Uterus (tissue), 4 donors: Measurements from ENCODE around the gene DHDH. TPM values are rescaled to one million over a fixed set of nuclear protein-coding genes. Genes with fewer than 3 reads are reported as not detected.

ENCODE experiments used
- DNase-seq, 2 donors: peaks; one replicate each; pipeline ENCODE4 v3.0.0-alpha.2; 2019 to 2020
- H3K27ac ChIP-seq, 2 donors: fragments of 200-600 bp; sonication (generic); 1 replicate in 1 of 2; 2 replicates in 1 of 2; pipeline ENCODE4 v1.5.1; 2016 to 2018
- H3K27me3 ChIP-seq, 2 donors: fragments of 200-600 bp; sonication (generic); one replicate each; pipeline ENCODE4 v1.5.1; 2018 to 2019; ENCODE audit warnings: control low read depth in 1 of 2
- H3K36me3 ChIP-seq, 2 donors: fragments of 200-600 bp; sonication (generic); one replicate each; pipeline ENCODE4 v1.5.1; 2019; ENCODE audit warnings: control low read depth in 1 of 2
- H3K4me1 ChIP-seq, 2 donors: fragments of 200-600 bp; sonication (generic); one replicate each; pipeline ENCODE4 v1.5.1; 2018 to 2019; ENCODE audit warnings: control low read depth in 1 of 2
- H3K4me3 ChIP-seq, 2 donors: fragments of 200-600 bp; sonication (generic); 1 replicate in 1 of 2; 2 replicates in 1 of 2; pipeline ENCODE4 v1.5.1; 2018 to 2019; ENCODE audit warnings: mild to moderate bottlenecking in 1 of 2
- H3K9me3 ChIP-seq, 2 donors: fragments of 200-600 bp; sonication (generic); one replicate each; pipeline ENCODE4 v1.5.1; 2019; ENCODE audit warnings: control low read depth in 1 of 2
- POLR2A ChIP-seq, 2 donors: fragments of 450-650 bp; IDR thresholded peaks; one replicate each; pipeline ENCODE4 v1.6.1; 2016; ENCODE audit warnings: antibody characterized with exemption in 2 of 2, mild to moderate bottlenecking in 1 of 2, moderate library complexity in 1 of 2
- intact Hi-C: fragments of 100-400 bp; cut with DNase I; formaldehyde crosslinking; loops from one replicate; pipeline ENCODE4 v1.15.1; 2023; ENCODE audit warnings: low total_unique reads
- total RNA-seq, 4 donors: library from RNA; depleted of rRNA in 3 of 4; stranded (reverse); fragments of >200 nt in 3 of 4; gene quantifications; one replicate each; pipeline versions ENCODE4 v1.1.0 to v1.2.4, GENCODE V29; 2014 to 2023
- TF ChIP-seq, protein P1 (sequence below), 4 experiments: fragments of 200-600 bp in 2 of 4; fragments of 450-650 bp in 2 of 4; sonication (generic) in 2 of 4; IDR thresholded peaks; one replicate each; pipeline ENCODE4 v1.5.1; 2016 to 2019; ENCODE audit warnings: antibody characterized with exemption in 4 of 4, mild to moderate bottlenecking in 2 of 4, moderate library complexity in 1 of 4
- donor health status: DM: yes; HTN: yes; CAD: no.

The DHDH gene
- total RNA-seq, 4 donors from 2014 or later = 0.41 to 0.95 TPM; not detected in 2

DNA sequence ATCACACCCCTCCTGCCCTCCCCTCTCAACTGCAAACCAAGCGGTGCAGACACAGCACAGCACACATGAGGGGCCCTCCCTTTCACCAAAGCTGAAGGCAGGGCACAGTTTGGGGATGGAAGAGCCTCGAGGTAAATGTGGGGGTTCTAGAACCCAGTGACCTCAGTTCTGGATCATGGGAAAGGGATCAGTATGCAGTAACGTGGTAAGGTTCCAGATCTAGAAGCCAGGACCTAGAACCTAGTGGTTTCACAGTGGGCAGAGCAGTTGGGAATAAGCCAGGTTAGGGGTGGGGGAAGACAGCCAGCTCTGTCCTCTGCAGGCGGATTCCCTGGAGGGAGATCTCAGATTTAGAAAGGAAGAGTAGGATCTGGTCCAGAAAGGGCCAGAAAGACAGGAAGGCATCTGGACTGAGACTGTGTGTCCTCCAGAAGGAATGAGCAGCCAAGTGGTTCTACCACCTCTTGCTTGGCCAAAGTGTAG is 34.7 kb downstream of the DHDH start:
- H3K4me3 ChIP-seq = no peak overlapping the region
- H3K9me3 ChIP-seq = no peaks in the 10 kb centered on the region
- H3K27ac ChIP-seq = peak overlapping the region; percentile 4 to 99
- no peak for DNase-seq
- intact Hi-C loops = loop anchor here (10.0 kb wide), 1 partner anchor 73 kb away; the partner anchor contains the start of gene TULP2
- H3K4me1 ChIP-seq = peaks cover 0 to 23% of the 10 kb centered on the region in 2 donors
- no peak for TF ChIP-seq POLR2A (IDR thresholded peaks at IDR 0.05)
- TF ChIP-seq, protein P1, sequence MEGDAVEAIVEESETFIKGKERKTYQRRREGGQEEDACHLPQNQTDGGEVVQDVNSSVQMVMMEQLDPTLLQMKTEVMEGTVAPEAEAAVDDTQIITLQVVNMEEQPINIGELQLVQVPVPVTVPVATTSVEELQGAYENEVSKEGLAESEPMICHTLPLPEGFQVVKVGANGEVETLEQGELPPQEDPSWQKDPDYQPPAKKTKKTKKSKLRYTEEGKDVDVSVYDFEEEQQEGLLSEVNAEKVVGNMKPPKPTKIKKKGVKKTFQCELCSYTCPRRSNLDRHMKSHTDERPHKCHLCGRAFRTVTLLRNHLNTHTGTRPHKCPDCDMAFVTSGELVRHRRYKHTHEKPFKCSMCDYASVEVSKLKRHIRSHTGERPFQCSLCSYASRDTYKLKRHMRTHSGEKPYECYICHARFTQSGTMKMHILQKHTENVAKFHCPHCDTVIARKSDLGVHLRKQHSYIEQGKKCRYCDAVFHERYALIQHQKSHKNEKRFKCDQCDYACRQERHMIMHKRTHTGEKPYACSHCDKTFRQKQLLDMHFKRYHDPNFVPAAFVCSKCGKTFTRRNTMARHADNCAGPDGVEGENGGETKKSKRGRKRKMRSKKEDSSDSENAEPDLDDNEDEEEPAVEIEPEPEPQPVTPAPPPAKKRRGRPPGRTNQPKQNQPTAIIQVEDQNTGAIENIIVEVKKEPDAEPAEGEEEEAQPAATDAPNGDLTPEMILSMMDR (IDR thresholded peaks at IDR 0.05) = no peak
- no peaks in the 10 kb centered on the region for H3K36me3 ChIP-seq
- H3K27me3 ChIP-seq = no peaks in the 10 kb centered on the region

DNA sequence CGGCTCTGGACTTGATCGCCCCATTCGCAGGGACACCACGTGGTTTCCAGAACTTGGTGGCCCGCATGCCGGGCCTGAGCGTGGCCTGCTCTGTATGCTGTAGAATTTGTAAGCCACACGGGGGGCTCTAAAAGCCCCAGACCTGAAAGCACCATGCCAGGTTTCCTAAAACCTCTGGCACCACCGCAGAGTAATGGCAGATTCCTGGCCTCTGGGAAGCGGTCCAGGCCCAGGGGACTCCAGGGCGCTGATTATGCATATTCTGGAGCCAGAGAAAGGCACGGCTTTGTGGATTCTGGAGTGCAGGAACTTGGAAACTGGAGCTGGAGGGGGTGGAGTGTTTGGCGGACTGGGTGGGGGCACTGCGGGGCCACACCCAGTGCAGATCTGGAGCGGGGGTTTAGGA is 35.3 kb downstream of the DHDH start:
- Histone ChIP-seq H3K27ac (peak overlapping the region in 1 of 2 donors; percentile 29), H3K4me1 (peaks cover 0 to 17% of the 10 kb centered on the region in 2 donors), H3K36me3 (no peaks in the 10 kb centered on the region), H3K4me3 (no peak overlapping the region), H3K27me3 (no peaks in the 10 kb centered on the region), H3K9me3 (no peaks in the 10 kb centered on the region)
- DNase-seq = no peak
- TF ChIP-seq, protein P1 (IDR thresholded peaks at IDR 0.05) = no peak
- TF ChIP-seq POLR2A (IDR thresholded peaks at IDR 0.05) = no peak
- intact Hi-C loops = loop anchor here (10.0 kb wide), 1 partner anchor 74 kb away; the partner anchor contains the start of gene TULP2

DNA sequence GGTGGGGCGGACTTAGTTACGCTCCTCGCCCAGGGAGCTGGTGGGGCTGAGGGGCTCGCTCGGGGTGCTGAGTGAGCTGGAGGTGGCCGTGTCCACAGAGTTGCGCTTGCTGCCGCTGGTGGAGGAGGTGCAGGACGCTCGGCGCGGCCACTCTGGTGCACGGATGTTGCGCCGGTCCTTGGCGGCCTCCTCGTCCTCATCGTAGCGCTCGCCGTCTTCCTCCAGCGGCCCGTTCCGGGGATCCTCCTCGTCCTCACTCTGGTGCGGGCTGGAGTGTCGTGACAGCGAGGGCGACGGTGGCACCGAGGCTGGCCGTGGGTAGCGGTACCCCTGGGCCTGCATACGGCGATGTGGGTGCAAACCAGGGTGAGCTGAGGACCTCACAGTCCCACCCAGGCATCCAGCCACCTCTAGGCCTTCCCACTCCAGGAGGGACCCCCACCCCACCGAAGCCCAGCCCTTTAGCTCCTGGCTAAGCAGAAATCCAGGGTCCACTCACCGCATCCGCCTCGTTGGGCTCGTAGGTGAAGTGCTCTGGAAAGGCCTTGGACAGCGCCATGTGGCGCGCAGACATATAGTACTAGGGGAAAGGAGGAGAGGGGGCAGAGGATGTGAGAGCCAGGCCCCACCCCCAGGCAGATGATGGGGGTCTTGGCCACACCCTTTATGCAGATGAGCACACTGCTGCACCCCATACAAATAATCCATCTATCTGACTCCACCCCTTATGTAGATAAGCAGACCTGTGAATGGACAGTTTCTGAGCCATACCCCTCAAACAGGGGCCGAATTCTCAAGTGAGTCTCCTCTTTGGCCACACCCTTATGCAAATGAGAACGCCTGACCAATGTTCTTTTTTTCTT is 36.0 kb downstream of the DHDH start:
- Histone ChIP-seq H3K9me3 (no peaks in the 10 kb centered on the region), H3K4me3 (no peak overlapping the region), H3K27ac (no peak overlapping the region), H3K4me1 (peaks cover 0 to 11% of the 10 kb centered on the region in 2 donors), H3K36me3 (no peaks in the 10 kb centered on the region), H3K27me3 (no peaks in the 10 kb centered on the region)
- no peak for TF ChIP-seq POLR2A (IDR thresholded peaks at IDR 0.05)
- TF ChIP-seq, protein P1 (IDR thresholded peaks at IDR 0.05) = no peak
- intact Hi-C loops = loop anchor here (10.0 kb wide), 2 partner anchors 75 to 185 kb away; partner anchors contain the start of gene TULP2
- DNase-seq = no peak

DNA sequence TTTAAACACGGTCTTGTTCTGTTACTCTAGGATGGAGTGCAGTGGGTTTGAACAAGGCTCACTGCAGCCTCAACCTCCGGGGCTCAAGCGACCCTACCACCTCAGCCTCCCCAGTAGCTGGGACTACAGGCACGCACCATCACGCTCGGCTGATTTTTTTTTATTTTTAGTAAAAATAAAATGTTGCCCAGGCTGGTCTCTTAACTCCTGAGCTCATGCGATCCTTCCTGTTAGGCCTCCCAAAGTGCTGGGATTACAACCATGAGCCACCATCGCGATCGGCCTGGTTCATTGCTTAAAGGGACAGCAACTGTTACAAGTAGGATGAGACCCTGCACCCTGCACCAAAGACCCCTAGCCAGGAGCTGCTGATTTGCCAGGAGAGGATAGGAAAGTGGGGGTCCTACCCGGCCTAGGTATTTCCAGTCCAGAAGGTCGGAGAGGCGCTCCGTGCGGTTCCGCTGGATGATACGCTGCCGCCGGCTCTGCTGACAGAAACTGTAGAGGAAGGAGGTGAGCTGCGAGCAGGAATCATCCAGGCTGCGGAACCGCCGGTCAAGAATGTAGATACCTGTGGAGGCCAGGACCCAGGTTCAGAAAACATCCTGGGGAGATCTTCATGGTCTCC is 36.8 kb downstream of the DHDH start:
- DNase-seq = no peak
- no peaks in the 10 kb centered on the region for H3K36me3 ChIP-seq
- H3K27ac ChIP-seq = peak overlapping the region; percentile 45 to 47
- no peaks in the 10 kb centered on the region for H3K9me3 ChIP-seq
- no peak for TF ChIP-seq POLR2A (IDR thresholded peaks at IDR 0.05)
- TF ChIP-seq, protein P1 (IDR thresholded peaks at IDR 0.05) = no peak
- no peak overlapping the region for H3K4me3 ChIP-seq
- no peaks in the 10 kb centered on the region for H3K27me3 ChIP-seq
- peaks cover 0 to 11% of the 10 kb centered on the region in 2 donors for H3K4me1 ChIP-seq
- intact Hi-C loops = loop anchor here (10.0 kb wide), 1 partner anchor 185 kb away; no protein-coding TSS in a partner anchor
